ENCODE measurements around the gene GREM1. TPM values are rescaled to one million over a fixed set of nuclear protein-coding genes. Genes with fewer than 3 reads are reported as not detected.

The GREM1 gene
- total and polyA plus RNA-seq, 2 donors (not counting 1 experiment from before 2014, with no cell fraction given) = 364 to 1,863 TPM

DNA sequence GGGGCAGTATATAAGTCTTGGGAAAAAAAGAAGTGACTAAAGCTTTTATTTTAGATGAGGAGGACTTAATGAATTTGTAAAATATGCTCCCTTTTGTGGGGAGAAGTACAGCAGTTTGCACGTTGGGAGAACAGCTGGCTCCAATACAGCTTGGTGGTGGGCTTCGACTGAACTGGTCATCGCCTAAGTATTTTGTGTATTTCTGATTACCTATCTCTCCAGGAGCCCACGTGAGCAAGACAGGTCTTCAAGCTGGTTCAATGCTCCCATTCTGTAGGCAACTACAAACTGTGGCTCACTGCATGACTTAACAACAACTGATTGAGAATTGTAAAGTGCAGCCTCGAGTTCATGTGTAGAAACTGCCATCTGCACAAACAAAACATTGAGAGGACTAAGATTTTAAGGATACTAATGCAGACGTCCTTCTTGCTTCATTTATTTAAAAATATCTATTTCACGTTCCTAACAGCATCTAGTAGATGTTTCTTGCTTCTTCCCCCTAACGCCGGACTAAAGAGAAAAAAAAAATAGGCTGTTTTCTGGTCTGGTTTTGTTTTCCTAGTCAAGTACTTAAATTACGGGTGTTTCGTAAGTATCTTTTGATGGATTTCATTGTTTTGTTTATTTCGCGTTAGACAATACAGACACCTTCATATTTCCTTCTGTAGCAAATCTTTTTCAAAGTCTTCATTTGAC is 1.4 kb upstream of the GREM1 start:
- Histone ChIP-seq H3K9ac (ENCODE audit: insufficient read depth, low read length) (no peak overlapping the region), H3K4me3 (replicated peaks in 1 of 4; ENCODE audit: control extremely low read depth in 1 of 4, insufficient read depth in 1 of 4, low read depth in 3 of 4, low read length in 4 of 4) (peak overlapping the region in 2 of 4 experiments; percentile 51 to 72), H3K4me2 (ENCODE audit: extremely low read depth, insufficient read depth, low read length) (peak overlapping the region; percentile 77)

DNA sequence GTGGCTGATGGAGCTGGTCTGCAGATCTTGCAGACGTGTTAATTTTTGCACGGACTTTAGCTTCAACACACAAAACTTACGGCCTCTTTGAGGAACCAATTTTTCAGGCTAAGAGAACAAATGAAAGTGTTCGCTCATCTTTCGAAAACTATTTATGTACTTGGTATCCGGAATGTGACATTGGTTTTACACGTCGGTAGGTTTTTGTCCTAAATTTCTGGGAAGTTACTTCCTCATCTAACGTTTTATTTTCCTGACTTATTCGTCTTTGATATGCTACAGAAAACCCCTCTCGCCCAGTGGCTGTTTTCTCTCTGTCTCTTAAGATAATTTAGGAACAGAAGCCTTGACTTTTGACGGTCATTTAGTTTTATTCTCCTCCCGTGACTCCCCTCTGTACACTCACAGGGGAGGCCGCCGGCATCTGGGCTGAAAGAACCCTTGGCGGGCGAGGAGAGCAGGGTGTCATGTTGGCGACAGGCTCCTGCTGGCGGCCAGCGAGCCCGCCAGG is 834 bp upstream of the GREM1 start:
- peak overlapping the region; percentile 77 for H3K4me2 ChIP-seq (ENCODE audit: extremely low read depth, insufficient read depth, low read length)
- peak overlapping the region; percentile 11 for H2AFZ ChIP-seq (ENCODE audit: low read length)

More for the DNA sequence above, 1.4 kb upstream of the GREM1 start:
- Histone ChIP-seq H3K36me3 (ENCODE audit: control insufficient read depth, insufficient read depth, low read length) (peaks cover 2% of the 10 kb centered on the region), H3K27ac (ENCODE audit: insufficient read depth, low read length) (no peak overlapping the region), H3K9me3 (ENCODE audit: control insufficient read depth, insufficient read depth, low read depth, low read length) (no peaks in the 10 kb centered on the region), H2AFZ (ENCODE audit: low read length) (no peak overlapping the region), H3K79me2 (ENCODE audit: control insufficient read depth, insufficient read depth, low read length) (peaks cover 35% of the 10 kb centered on the region), H3K4me1 (ENCODE audit: control insufficient read depth, extremely low read depth, insufficient read depth, low read length) (peaks cover 2% of the 10 kb centered on the region), H3K27me3 (ENCODE audit: control insufficient read depth, insufficient read depth, low read length) (peaks cover 20% of the 10 kb centered on the region), H4K20me1 (ENCODE audit: control insufficient read depth, extremely low read depth, insufficient read depth, low read length) (no peaks in the 10 kb centered on the region)
- TF ChIP-seq EZH2 (IDR thresholded peaks at IDR 0.05; ENCODE audit: low read length, missing control alignments) = no peak
- TF ChIP-seq, protein P1, sequence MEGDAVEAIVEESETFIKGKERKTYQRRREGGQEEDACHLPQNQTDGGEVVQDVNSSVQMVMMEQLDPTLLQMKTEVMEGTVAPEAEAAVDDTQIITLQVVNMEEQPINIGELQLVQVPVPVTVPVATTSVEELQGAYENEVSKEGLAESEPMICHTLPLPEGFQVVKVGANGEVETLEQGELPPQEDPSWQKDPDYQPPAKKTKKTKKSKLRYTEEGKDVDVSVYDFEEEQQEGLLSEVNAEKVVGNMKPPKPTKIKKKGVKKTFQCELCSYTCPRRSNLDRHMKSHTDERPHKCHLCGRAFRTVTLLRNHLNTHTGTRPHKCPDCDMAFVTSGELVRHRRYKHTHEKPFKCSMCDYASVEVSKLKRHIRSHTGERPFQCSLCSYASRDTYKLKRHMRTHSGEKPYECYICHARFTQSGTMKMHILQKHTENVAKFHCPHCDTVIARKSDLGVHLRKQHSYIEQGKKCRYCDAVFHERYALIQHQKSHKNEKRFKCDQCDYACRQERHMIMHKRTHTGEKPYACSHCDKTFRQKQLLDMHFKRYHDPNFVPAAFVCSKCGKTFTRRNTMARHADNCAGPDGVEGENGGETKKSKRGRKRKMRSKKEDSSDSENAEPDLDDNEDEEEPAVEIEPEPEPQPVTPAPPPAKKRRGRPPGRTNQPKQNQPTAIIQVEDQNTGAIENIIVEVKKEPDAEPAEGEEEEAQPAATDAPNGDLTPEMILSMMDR (conservative IDR thresholded peaks at IDR 0.05 in 1 of 2, IDR thresholded peaks at IDR 0.05 in 1 of 2; ENCODE audit: low read depth in 1 of 2, low read length in 2 of 2) = no peak
- DNase-seq (ENCODE audit: low read depth in 2 of 2) = peak; percentile 32 to 51

DNA sequence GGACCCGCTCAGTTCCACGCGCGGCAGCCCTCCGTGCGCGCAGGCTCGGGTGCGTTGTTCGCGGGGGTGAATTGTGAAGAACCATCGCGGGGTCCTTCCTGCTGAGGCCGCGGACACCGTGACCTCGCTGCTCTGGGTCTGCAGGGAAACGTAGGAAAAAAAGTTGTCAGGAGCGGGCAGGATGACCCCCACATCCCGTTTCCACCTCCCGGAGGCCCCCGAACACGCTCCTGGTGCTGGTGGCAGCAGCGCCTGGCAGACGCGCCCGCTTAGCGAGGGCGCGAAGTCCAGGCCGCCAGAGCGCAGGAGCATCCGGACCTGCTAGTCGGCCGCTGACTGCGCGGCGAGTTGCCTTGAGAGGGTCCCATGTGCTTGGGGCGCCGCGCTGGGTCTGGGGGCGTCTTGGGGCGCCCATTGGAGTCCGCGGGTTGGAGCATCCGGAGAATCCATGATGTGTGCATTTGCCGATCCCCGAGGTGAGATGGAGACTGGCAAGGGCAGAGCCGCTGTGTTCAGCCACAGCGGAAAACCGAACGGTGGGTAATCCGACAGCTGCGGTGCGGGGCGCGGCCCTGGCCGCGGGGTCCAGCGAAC is 520 bp downstream of the GREM1 start:
- Histone ChIP-seq H3K27me3 (ENCODE audit: control insufficient read depth, insufficient read depth, low read length) (peaks cover 24% of the 10 kb centered on the region), H3K9me3 (ENCODE audit: control insufficient read depth, insufficient read depth, low read depth, low read length) (no peaks in the 10 kb centered on the region), H3K9ac (ENCODE audit: insufficient read depth, low read length) (peak overlapping the region; percentile 78), H3K27ac (ENCODE audit: insufficient read depth, low read length) (peak overlapping the region; percentile 68), H3K4me2 (ENCODE audit: extremely low read depth, insufficient read depth, low read length) (peak overlapping the region; percentile 55), H3K4me1 (ENCODE audit: control insufficient read depth, extremely low read depth, insufficient read depth, low read length) (peaks cover 2% of the 10 kb centered on the region), H4K20me1 (ENCODE audit: control insufficient read depth, extremely low read depth, insufficient read depth, low read length) (no peaks in the 10 kb centered on the region), H3K79me2 (ENCODE audit: control insufficient read depth, insufficient read depth, low read length) (peaks cover 46% of the 10 kb centered on the region), H3K36me3 (ENCODE audit: control insufficient read depth, insufficient read depth, low read length) (peaks cover 2% of the 10 kb centered on the region), H2AFZ (ENCODE audit: low read length) (no peak overlapping the region), H3K4me3 (replicated peaks in 1 of 4; ENCODE audit: control extremely low read depth in 1 of 4, insufficient read depth in 1 of 4, low read depth in 3 of 4, low read length in 4 of 4) (peak overlapping the region; percentile 45 to 72 (median 58))
- TF ChIP-seq EZH2 (IDR thresholded peaks at IDR 0.05; ENCODE audit: low read length, missing control alignments) = peak; percentile 84
- TF ChIP-seq, protein P1 (conservative IDR thresholded peaks at IDR 0.05 in 1 of 2, IDR thresholded peaks at IDR 0.05 in 1 of 2; ENCODE audit: low read depth in 1 of 2, low read length in 2 of 2) = no peak
- DNase-seq (ENCODE audit: low read depth in 2 of 2) = peak; percentile 42 to 60

More for the DNA sequence above, 834 bp upstream of the GREM1 start:
- peak; percentile 63 for TF ChIP-seq EZH2 (IDR thresholded peaks at IDR 0.05; ENCODE audit: low read length, missing control alignments)
- TF ChIP-seq, protein P1 (conservative IDR thresholded peaks at IDR 0.05 in 1 of 2, IDR thresholded peaks at IDR 0.05 in 1 of 2; ENCODE audit: low read depth in 1 of 2, low read length in 2 of 2) = no peak
- Histone ChIP-seq H3K27ac (ENCODE audit: insufficient read depth, low read length) (peak overlapping the region; percentile 65), H4K20me1 (ENCODE audit: control insufficient read depth, extremely low read depth, insufficient read depth, low read length) (no peaks in the 10 kb centered on the region), H3K4me3 (replicated peaks in 1 of 4; ENCODE audit: control extremely low read depth in 1 of 4, insufficient read depth in 1 of 4, low read depth in 3 of 4, low read length in 4 of 4) (peak overlapping the region; percentile 28 to 72 (median 47)), H3K27me3 (ENCODE audit: control insufficient read depth, insufficient read depth, low read length) (peaks cover 20% of the 10 kb centered on the region), H3K9ac (ENCODE audit: insufficient read depth, low read length) (peak overlapping the region; percentile 74), H3K79me2 (ENCODE audit: control insufficient read depth, insufficient read depth, low read length) (peaks cover 36% of the 10 kb centered on the region), H3K36me3 (ENCODE audit: control insufficient read depth, insufficient read depth, low read length) (peaks cover 2% of the 10 kb centered on the region), H3K9me3 (ENCODE audit: control insufficient read depth, insufficient read depth, low read depth, low read length) (no peaks in the 10 kb centered on the region), H3K4me1 (ENCODE audit: control insufficient read depth, extremely low read depth, insufficient read depth, low read length) (peaks cover 2% of the 10 kb centered on the region)
- peak in 1 of 2 donors; percentile 40 for DNase-seq (ENCODE audit: low read depth in 2 of 2)
